Epithelial cell of proximal tubule (primary cell): ENCODE measurements around the gene CLCN4. TPM values are rescaled to one million over a fixed set of nuclear protein-coding genes. Genes with fewer than 3 reads are reported as not detected.

ENCODE experiments used
- DNase-seq: peaks from one replicate; pipeline ENCODE4 v3.0.0-alpha.2; 2011; ENCODE audit warnings: low read depth
- H3K4me3 ChIP-seq: 2 replicates; pipeline ENCODE4 v1.5.1; 2011; ENCODE audit warnings: low read depth, mild to moderate bottlenecking, low read length
- total RNA-seq: library from RNA; depleted of rRNA; stranded (reverse); fragments of >200 nt; gene quantifications from 2 replicates; pipeline ENCODE4 v1.2.3, GENCODE V29; 2015
- TF ChIP-seq, protein P1 (sequence below): conservative IDR thresholded peaks from 2 replicates; pipeline ENCODE4 v1.5.1; 2012; ENCODE audit warnings: low read depth, mild to moderate bottlenecking, low read length

The CLCN4 gene
- total RNA-seq, 1 donor from 2014 or later: 1.2 TPM

DNA sequence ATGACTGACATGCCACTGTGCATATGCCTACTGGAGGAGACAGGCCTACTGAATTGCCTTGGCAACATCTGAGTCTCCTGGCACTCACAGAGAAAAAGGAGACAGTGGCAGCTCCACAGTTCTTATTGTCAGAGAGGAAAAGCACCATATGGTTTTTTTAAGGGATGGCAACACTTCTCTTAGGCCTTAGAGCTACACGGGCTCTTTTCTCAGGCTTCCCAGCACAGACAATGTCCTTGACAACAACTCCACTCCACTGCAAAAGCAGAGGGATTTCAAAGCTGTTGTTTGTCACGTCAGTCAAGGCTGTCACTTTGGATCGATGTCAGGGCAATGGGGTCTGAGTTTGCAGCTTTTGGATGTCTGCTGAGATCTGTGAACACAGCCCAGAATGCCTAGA lies 4.7 kb upstream of the CLCN4 start:
- no peak overlapping the region for H3K4me3 ChIP-seq
- no peak for DNase-seq
- TF ChIP-seq, protein P1, sequence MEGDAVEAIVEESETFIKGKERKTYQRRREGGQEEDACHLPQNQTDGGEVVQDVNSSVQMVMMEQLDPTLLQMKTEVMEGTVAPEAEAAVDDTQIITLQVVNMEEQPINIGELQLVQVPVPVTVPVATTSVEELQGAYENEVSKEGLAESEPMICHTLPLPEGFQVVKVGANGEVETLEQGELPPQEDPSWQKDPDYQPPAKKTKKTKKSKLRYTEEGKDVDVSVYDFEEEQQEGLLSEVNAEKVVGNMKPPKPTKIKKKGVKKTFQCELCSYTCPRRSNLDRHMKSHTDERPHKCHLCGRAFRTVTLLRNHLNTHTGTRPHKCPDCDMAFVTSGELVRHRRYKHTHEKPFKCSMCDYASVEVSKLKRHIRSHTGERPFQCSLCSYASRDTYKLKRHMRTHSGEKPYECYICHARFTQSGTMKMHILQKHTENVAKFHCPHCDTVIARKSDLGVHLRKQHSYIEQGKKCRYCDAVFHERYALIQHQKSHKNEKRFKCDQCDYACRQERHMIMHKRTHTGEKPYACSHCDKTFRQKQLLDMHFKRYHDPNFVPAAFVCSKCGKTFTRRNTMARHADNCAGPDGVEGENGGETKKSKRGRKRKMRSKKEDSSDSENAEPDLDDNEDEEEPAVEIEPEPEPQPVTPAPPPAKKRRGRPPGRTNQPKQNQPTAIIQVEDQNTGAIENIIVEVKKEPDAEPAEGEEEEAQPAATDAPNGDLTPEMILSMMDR: no peak

GRCh38 chrX:10155137-10155536 lies 1.6 kb upstream of the CLCN4 start:
- TF ChIP-seq, protein P1: no peak
- no peak for DNase-seq
- no peak overlapping the region for H3K4me3 ChIP-seq

- H3K4me3 ChIP-seq: peak overlapping the region; percentile 54
- TF ChIP-seq, protein P1: no peak
- no peak for DNase-seq
These were observed 212 bp downstream of the CLCN4 start for GRCh38 chrX:10157032-10157341.

DNA sequence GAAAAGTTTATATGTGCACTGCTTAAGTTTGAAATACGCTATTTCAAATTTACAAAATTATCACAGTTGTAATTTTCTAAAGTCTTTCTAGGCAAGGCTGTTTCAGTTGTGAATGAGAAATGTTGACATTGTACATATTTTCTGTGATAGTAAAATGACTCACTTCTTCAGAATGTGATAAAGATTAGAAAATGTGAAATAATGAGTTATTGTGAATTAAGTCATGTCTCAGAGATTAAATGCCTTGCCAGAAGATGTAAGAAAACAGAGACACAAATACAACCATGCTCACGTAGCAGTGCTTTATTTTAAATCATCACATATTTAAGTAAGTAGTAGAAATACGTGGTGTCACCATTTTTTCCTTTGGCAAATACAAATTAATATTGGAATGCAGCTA lies 768 bp downstream of the CLCN4 start:
- peak overlapping the region; percentile 54 for H3K4me3 ChIP-seq
- DNase-seq: no peak
- TF ChIP-seq, protein P1: no peak

DNA sequence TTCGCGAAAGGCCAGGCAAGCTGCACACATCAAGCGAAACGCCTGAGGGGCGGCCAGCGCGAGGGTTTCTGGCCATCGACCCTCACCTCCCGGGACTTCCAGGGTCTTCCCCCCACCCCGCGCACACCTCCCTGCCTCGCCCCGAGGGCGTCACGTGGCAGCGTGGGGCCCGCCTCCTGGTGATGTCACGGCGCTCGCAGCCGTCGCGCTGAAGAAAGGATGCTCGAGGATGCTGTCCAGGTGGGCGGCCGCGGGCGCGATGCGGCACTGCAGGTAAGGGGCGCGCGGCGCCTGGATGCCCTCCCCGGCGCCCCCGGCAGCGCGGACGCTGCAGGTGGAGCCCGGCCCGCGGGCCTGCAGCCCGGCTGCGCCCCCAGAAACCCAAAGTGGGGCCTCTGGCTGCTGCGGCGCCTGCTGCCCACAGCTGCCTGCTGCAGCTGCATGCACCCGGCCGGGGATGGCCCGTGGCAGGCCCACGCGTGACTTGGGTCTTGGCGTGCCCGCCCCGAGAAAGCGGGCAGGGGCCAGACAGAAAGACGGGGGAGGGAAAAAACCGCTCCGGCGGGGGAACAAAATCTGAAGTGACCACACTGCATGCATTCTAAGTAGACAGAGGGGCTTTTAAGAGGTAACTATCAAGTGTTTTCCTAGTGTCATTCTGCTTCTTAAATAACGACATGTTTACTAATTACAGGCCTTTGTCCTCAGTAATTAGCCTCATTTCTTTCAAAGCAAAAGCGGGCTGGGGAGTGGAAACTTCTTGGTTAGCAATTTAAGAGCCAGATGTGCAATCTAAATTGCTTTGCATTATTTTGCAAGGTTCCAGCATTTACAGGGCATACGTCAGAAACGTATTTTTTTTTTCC lies 1.7 kb downstream of the CLCN4 start:
- DNase-seq: no peak
- TF ChIP-seq, protein P1: no peak

DNA sequence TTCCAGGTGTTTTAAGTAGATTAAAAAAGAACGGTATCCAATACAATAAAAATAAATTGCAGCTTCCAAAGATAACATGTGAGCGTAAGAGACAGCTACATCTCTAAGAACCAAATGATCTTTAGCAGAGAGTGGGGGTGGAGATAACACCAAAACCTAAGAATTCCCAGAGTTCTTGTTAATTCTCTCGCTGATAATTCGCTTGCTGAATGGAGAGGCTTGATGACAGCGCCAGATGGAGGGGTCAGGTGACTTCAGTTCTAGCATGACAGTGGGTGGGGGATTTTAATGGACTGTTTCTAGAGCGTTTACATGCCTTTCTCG lies 2.3 kb downstream of the CLCN4 start:
- no peak for DNase-seq
- H3K4me3 ChIP-seq: no peak overlapping the region
- TF ChIP-seq, protein P1: no peak

More for the DNA sequence above, 1.7 kb downstream of the CLCN4 start:
- H3K4me3 ChIP-seq: peak overlapping the region; percentile 54

DNA sequence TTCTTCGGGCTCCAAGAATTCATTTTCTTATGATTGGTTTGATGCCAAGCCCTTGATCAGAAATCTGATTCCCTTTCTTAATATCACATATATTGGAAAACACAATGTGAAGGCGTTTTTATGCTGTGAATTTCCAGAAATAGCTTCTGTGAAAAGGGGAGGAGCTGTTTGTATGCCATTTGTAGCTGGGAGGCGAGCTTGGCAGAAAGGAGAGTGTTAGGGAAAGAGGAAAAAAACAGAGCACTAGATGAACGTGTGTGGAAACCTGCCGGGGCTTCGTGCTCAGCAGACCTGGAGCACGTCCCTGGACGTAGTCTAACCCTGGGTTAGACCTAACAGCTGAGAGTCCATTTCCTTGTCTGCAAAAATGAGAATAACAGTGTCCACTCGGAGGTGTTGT lies 3.4 kb downstream of the CLCN4 start:
- TF ChIP-seq, protein P1: no peak
- H3K4me3 ChIP-seq: no peak overlapping the region
- DNase-seq: no peak
